Measurements from ENCODE around the gene FARP1. TPM values are rescaled to one million over a fixed set of nuclear protein-coding genes. Genes with fewer than 3 reads are reported as not detected.

Gene FARP1
- total RNA-seq, 1 donor from 2014 or later: 128 TPM

- Mint-ChIP-seq H3K4me3 (ENCODE audit: unreplicated experiment) (no peak overlapping the region), H3K4me1 (ENCODE audit: low read depth, unreplicated experiment) (peaks cover 20% of the 10 kb centered on the region), H3K27me3 (ENCODE audit: low read depth, unreplicated experiment) (no peaks in the 10 kb centered on the region), H3K36me3 (ENCODE audit: low read depth, unreplicated experiment) (peaks cover 5% of the 10 kb centered on the region), H3K9me3 (ENCODE audit: unreplicated experiment) (no peaks in the 10 kb centered on the region), H3K27ac (ENCODE audit: unreplicated experiment) (no peak overlapping the region)
- Histone ChIP-seq H3K36me3 (ENCODE audit: insufficient read depth, low read length) (no peaks in the 10 kb centered on the region), H3K27ac (ENCODE audit: low read depth, low read length) (no peak overlapping the region), H3K9me3 (ENCODE audit: insufficient read depth, low read depth, low read length) (no peaks in the 10 kb centered on the region), H3K9ac (ENCODE audit: low read length) (no peak overlapping the region), H3K4me2 (ENCODE audit: low read length) (no peak overlapping the region), H4K20me1 (ENCODE audit: insufficient read depth, low read length) (peaks cover 15% of the 10 kb centered on the region), H3K4me1 (ENCODE audit: insufficient read depth, low read length) (no peaks in the 10 kb centered on the region), H2AFZ (ENCODE audit: low read depth, low read length) (no peak overlapping the region), H3K79me2 (ENCODE audit: insufficient read depth, low read length) (peaks cover 26% of the 10 kb centered on the region), H3K27me3 (ENCODE audit: insufficient read depth, low read length) (no peaks in the 10 kb centered on the region), H3K4me3 (ENCODE audit: insufficient read depth, low read depth, low read length) (no peak overlapping the region)
- DNase-seq (ENCODE audit: low read depth) (no peak), FAIRE-seq (no peak)
- no peak for TF ChIP-seq EZH2 (IDR thresholded peaks at IDR 0.05; ENCODE audit: insufficient read depth, low read length)
- TF ChIP-seq, protein P1, sequence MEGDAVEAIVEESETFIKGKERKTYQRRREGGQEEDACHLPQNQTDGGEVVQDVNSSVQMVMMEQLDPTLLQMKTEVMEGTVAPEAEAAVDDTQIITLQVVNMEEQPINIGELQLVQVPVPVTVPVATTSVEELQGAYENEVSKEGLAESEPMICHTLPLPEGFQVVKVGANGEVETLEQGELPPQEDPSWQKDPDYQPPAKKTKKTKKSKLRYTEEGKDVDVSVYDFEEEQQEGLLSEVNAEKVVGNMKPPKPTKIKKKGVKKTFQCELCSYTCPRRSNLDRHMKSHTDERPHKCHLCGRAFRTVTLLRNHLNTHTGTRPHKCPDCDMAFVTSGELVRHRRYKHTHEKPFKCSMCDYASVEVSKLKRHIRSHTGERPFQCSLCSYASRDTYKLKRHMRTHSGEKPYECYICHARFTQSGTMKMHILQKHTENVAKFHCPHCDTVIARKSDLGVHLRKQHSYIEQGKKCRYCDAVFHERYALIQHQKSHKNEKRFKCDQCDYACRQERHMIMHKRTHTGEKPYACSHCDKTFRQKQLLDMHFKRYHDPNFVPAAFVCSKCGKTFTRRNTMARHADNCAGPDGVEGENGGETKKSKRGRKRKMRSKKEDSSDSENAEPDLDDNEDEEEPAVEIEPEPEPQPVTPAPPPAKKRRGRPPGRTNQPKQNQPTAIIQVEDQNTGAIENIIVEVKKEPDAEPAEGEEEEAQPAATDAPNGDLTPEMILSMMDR (IDR thresholded peaks at IDR 0.05; ENCODE audit: insufficient read depth, low read depth, low read length): no peak
These were observed 167.7 kb downstream of the FARP1 start for GRCh38 chr13:98310485-98311199.

DNA sequence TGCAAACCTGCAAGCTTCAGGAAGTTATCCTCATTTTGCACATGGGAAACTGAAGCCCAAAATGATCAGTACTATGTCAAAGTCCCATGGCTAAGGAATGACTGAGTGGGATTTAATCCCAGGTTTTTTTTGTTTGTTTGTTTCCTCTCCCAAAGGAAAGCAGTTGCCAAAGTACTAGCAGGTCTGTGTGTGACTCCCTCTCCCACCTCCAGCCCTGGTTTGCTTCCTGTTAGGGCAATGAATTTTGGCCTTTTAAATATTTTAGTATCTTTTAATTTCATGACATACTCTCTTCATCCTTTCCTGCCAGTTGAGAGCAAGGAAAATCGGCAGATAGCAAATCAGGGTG is 168.3 kb downstream of the FARP1 start:
- Mint-ChIP-seq H3K4me1 (ENCODE audit: low read depth, unreplicated experiment) (peaks cover 24% of the 10 kb centered on the region), H3K4me3 (ENCODE audit: unreplicated experiment) (no peak overlapping the region), H3K27ac (ENCODE audit: unreplicated experiment) (no peak overlapping the region), H3K36me3 (ENCODE audit: low read depth, unreplicated experiment) (peaks cover 4% of the 10 kb centered on the region), H3K9me3 (ENCODE audit: unreplicated experiment) (no peaks in the 10 kb centered on the region), H3K27me3 (ENCODE audit: low read depth, unreplicated experiment) (no peaks in the 10 kb centered on the region)
- no peaks in the 10 kb centered on the region for H3K36me3 ChIP-seq (ENCODE audit: insufficient read depth, low read length)
- H2AFZ ChIP-seq (ENCODE audit: low read depth, low read length): no peak overlapping the region
- DNase-seq (ENCODE audit: low read depth) (no peak), FAIRE-seq (no peak)
- no peak for TF ChIP-seq EZH2 (IDR thresholded peaks at IDR 0.05; ENCODE audit: insufficient read depth, low read length)
- TF ChIP-seq, protein P1 (IDR thresholded peaks at IDR 0.05; ENCODE audit: insufficient read depth, low read depth, low read length): no peak
- H3K79me2 ChIP-seq (ENCODE audit: insufficient read depth, low read length): peaks cover 20% of the 10 kb centered on the region
- peaks cover 15% of the 10 kb centered on the region for H4K20me1 ChIP-seq (ENCODE audit: insufficient read depth, low read length)
- no peaks in the 10 kb centered on the region for H3K4me1 ChIP-seq (ENCODE audit: insufficient read depth, low read length)
- H3K27me3 ChIP-seq (ENCODE audit: insufficient read depth, low read length): no peaks in the 10 kb centered on the region
- H3K27ac ChIP-seq (ENCODE audit: low read depth, low read length): no peak overlapping the region
- no peak overlapping the region for H3K4me3 ChIP-seq (ENCODE audit: insufficient read depth, low read depth, low read length)
- no peaks in the 10 kb centered on the region for H3K9me3 ChIP-seq (ENCODE audit: insufficient read depth, low read depth, low read length)
- H3K4me2 ChIP-seq (ENCODE audit: low read length): no peak overlapping the region
- no peak overlapping the region for H3K9ac ChIP-seq (ENCODE audit: low read length)

DNA sequence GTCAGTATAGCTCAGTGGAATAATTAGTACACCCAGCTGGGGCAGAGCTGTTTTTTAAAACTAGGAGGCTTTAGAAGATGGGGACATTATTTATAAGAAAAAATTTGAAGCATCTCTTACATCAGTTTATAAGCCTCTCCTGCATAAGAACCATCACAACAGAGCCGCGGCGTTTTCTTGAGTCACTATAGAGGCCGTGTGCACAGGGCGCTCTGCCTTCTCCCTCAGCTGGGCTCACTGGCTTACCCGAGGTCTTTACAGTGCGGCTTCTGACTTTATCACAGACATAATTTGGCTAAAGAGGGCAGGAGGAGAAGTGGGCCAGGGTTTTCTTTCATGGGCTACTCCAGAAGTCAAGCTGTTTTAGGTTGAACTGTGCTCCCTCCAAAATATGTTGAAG is 169.7 kb downstream of the FARP1 start:
- no peak overlapping the region for H3K27ac ChIP-seq (ENCODE audit: low read depth, low read length)
- FAIRE-seq (no peak), DNase-seq (ENCODE audit: low read depth) (no peak)
- no peaks in the 10 kb centered on the region for H3K9me3 Mint-ChIP-seq (ENCODE audit: unreplicated experiment)
- no peak overlapping the region for H3K9ac ChIP-seq (ENCODE audit: low read length)
- peaks cover 12% of the 10 kb centered on the region for H3K79me2 ChIP-seq (ENCODE audit: insufficient read depth, low read length)
- H3K4me1 ChIP-seq (ENCODE audit: insufficient read depth, low read length): no peaks in the 10 kb centered on the region
- no peaks in the 10 kb centered on the region for H3K9me3 ChIP-seq (ENCODE audit: insufficient read depth, low read depth, low read length)
- no peak overlapping the region for H3K4me3 Mint-ChIP-seq (ENCODE audit: unreplicated experiment)
- no peak overlapping the region for H2AFZ ChIP-seq (ENCODE audit: low read depth, low read length)
- H3K27ac Mint-ChIP-seq (ENCODE audit: unreplicated experiment): no peak overlapping the region
- H3K27me3 ChIP-seq (ENCODE audit: insufficient read depth, low read length): no peaks in the 10 kb centered on the region
- TF ChIP-seq, protein P1 (IDR thresholded peaks at IDR 0.05; ENCODE audit: insufficient read depth, low read depth, low read length): no peak
- TF ChIP-seq EZH2 (IDR thresholded peaks at IDR 0.05; ENCODE audit: insufficient read depth, low read length): no peak
- peaks cover 22% of the 10 kb centered on the region for H3K4me1 Mint-ChIP-seq (ENCODE audit: low read depth, unreplicated experiment)
- H3K36me3 ChIP-seq (ENCODE audit: insufficient read depth, low read length): no peaks in the 10 kb centered on the region
- H3K36me3 Mint-ChIP-seq (ENCODE audit: low read depth, unreplicated experiment): peaks cover 4% of the 10 kb centered on the region
- H3K4me3 ChIP-seq (ENCODE audit: insufficient read depth, low read depth, low read length): no peak overlapping the region
- peaks cover 15% of the 10 kb centered on the region for H4K20me1 ChIP-seq (ENCODE audit: insufficient read depth, low read length)
- no peak overlapping the region for H3K4me2 ChIP-seq (ENCODE audit: low read length)
- no peaks in the 10 kb centered on the region for H3K27me3 Mint-ChIP-seq (ENCODE audit: low read depth, unreplicated experiment)

Data from astrocyte (in vitro differentiated cells and primary cell).